ENCODE data around the gene IL17RE.
"Not testable (repeated sequence)": the region's sequence is repeated elsewhere in the genome, so short reads cannot be mapped to it uniquely, and the experiment has no call there.

GRCh38 chr3:9872067-9872466 is 30.6 kb upstream of the IL17RE start:
- not testable (repeated sequence) for TF ChIP-seq POLR2AphosphoS5 (IDR thresholded peaks at IDR 0.05); REST (IDR thresholded peaks at IDR 0.05; ENCODE audit: borderline replicate concordance); CTCF (IDR thresholded peaks at IDR 0.05; ENCODE audit: poor library complexity, severe bottlenecking); EP300 (conservative IDR thresholded peaks at IDR 0.05; ENCODE audit: poor library complexity, severe bottlenecking); EZH2 (IDR thresholded peaks at IDR 0.05; ENCODE audit: borderline replicate concordance, insufficient read depth, low read length, poor library complexity, severe bottlenecking); TAF1 (IDR thresholded peaks at IDR 0.05; ENCODE audit: low read depth)

All from neural cell (in vitro differentiated cells).